Astrocyte (in vitro differentiated cells and primary cell): ENCODE measurements around the gene ARHGAP12. TPM values are rescaled to one million over a fixed set of nuclear protein-coding genes. Genes with fewer than 3 reads are reported as not detected.

ENCODE experiments used
- DNase-seq: peaks from one replicate; pipeline ENCODE4 v3.0.0-alpha.2; 2010; ENCODE audit warnings: low read depth
- FAIRE-seq: peaks from 2 replicates; lab custom pipeline; 2011; peaks lifted over from hg19 to GRCh38; lab: Jason Lieb, UNC
- H2AFZ ChIP-seq: 2 replicates; pipeline ENCODE4 v1.6.0; 2012; ENCODE audit warnings: low read depth, low read length, inconsistent platforms
- H3K27ac ChIP-seq: 2 replicates; pipeline ENCODE4 v1.5.1; 2011; ENCODE audit warnings: low read depth, low read length, inconsistent platforms
- H3K27me3 ChIP-seq: 2 replicates; pipeline ENCODE4 v1.6.0; 2011; ENCODE audit warnings: low read length, inconsistent platforms; ENCODE audit not compliant: insufficient read depth
- H3K36me3 ChIP-seq: 2 replicates; pipeline ENCODE4 v1.5.1; 2011; ENCODE audit warnings: low read length, inconsistent platforms; ENCODE audit not compliant: insufficient read depth
- H3K4me1 ChIP-seq: 2 replicates; pipeline ENCODE4 v1.5.1; 2011; ENCODE audit warnings: low read length, inconsistent platforms; ENCODE audit not compliant: insufficient read depth
- H3K4me2 ChIP-seq: 2 replicates; pipeline ENCODE4 v1.6.0; 2012; ENCODE audit warnings: low read length, inconsistent platforms
- H3K4me3 ChIP-seq: 2 replicates; pipeline ENCODE4 v1.5.1; 2011; ENCODE audit warnings: low read depth, mild to moderate bottlenecking, low read length, inconsistent platforms; ENCODE audit not compliant: insufficient read depth
- H3K79me2 ChIP-seq: 2 replicates; pipeline ENCODE4 v1.6.0; 2012; ENCODE audit warnings: mild to moderate bottlenecking, low read length, inconsistent platforms; ENCODE audit not compliant: insufficient read depth
- H3K9ac ChIP-seq: 2 replicates; pipeline ENCODE4 v1.6.0; 2012; ENCODE audit warnings: mild to moderate bottlenecking, low read length, inconsistent platforms
- H3K9me3 ChIP-seq: 2 replicates; pipeline ENCODE4 v1.5.1; 2012; ENCODE audit warnings: low read depth, mild to moderate bottlenecking, low read length, inconsistent platforms; ENCODE audit not compliant: insufficient read depth
- H4K20me1 ChIP-seq: 2 replicates; pipeline ENCODE4 v1.6.0; 2012; ENCODE audit warnings: low read length, inconsistent platforms; ENCODE audit not compliant: insufficient read depth
- H3K27ac Mint-ChIP-seq: one replicate; pipeline ENCODE4 v1.8.0; 2021; ENCODE audit warnings: mild to moderate bottlenecking, mixed read lengths; ENCODE audit not compliant: unreplicated experiment
- H3K27me3 Mint-ChIP-seq: one replicate; pipeline ENCODE4 v1.8.0; 2021; ENCODE audit warnings: low read depth, mixed read lengths; ENCODE audit not compliant: unreplicated experiment
- H3K36me3 Mint-ChIP-seq: one replicate; pipeline ENCODE4 v1.8.0; 2021; ENCODE audit warnings: low read depth, mixed read lengths; ENCODE audit not compliant: unreplicated experiment
- H3K4me1 Mint-ChIP-seq: one replicate; pipeline ENCODE4 v1.8.0; 2021; ENCODE audit warnings: low read depth, mixed read lengths; ENCODE audit not compliant: unreplicated experiment
- H3K4me3 Mint-ChIP-seq: one replicate; pipeline ENCODE4 v1.8.0; 2021; ENCODE audit warnings: mild to moderate bottlenecking, moderate library complexity, mixed read lengths; ENCODE audit not compliant: unreplicated experiment
- H3K9me3 Mint-ChIP-seq: one replicate; pipeline ENCODE4 v1.8.0; 2021; ENCODE audit warnings: mild to moderate bottlenecking, mixed read lengths; ENCODE audit not compliant: unreplicated experiment
- EZH2 ChIP-seq: IDR thresholded peaks from 2 replicates; pipeline ENCODE4 v1.6.1; 2012; ENCODE audit warnings: mild to moderate bottlenecking, low read length, inconsistent platforms; ENCODE audit not compliant: insufficient read depth
- total RNA-seq: library from RNA; stranded (reverse); gene quantifications from 2 replicates; pipeline ENCODE4 v1.2.1, GENCODE V29; 2021
- TF ChIP-seq, protein P1 (sequence below): IDR thresholded peaks from 2 replicates; pipeline ENCODE4 v1.5.1; 2011; ENCODE audit warnings: low read depth, mild to moderate bottlenecking, inconsistent platforms, low read length, moderate library complexity; ENCODE audit not compliant: insufficient read depth

ARHGAP12 gene
- total RNA-seq, 1 donor from 2014 or later = 24.9 TPM

DNA sequence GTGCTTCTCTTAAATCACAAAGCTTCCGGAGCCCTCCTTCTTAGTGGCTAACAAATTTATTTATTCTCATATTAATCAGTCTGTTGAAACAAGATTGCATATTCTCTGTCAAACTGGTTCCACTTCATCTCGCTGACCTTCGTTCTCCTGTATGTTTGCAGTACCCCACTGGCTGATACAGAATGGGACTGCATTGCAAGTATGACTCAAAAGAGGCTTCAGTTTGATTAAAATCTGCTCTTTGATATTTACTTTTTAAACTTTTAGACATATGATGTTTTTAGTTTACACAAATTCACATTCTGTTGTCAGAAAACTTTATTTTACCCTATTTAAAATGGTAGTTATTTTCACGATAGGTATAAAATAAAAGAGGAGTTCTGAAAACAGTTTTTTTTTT, 14.3 kb upstream of the ARHGAP12 start:
- Histone ChIP-seq H3K9me3 (no peaks in the 10 kb centered on the region), H3K4me3 (no peak overlapping the region), H3K27me3 (no peaks in the 10 kb centered on the region), H4K20me1 (no peaks in the 10 kb centered on the region), H2AFZ (no peak overlapping the region), H3K9ac (no peak overlapping the region), H3K27ac (no peak overlapping the region), H3K36me3 (no peaks in the 10 kb centered on the region), H3K79me2 (no peaks in the 10 kb centered on the region), H3K4me1 (peaks cover 40% of the 10 kb centered on the region), H3K4me2 (no peak overlapping the region)
- no peak overlapping the region for H3K27ac Mint-ChIP-seq
- no peaks in the 10 kb centered on the region for H3K27me3 Mint-ChIP-seq
- no peaks in the 10 kb centered on the region for H3K36me3 Mint-ChIP-seq
- peaks cover 37% of the 10 kb centered on the region for H3K4me1 Mint-ChIP-seq
- H3K9me3 Mint-ChIP-seq = no peaks in the 10 kb centered on the region
- H3K4me3 Mint-ChIP-seq = no peak overlapping the region
- no peak for FAIRE-seq
- DNase-seq = no peak
- TF ChIP-seq, protein P1, sequence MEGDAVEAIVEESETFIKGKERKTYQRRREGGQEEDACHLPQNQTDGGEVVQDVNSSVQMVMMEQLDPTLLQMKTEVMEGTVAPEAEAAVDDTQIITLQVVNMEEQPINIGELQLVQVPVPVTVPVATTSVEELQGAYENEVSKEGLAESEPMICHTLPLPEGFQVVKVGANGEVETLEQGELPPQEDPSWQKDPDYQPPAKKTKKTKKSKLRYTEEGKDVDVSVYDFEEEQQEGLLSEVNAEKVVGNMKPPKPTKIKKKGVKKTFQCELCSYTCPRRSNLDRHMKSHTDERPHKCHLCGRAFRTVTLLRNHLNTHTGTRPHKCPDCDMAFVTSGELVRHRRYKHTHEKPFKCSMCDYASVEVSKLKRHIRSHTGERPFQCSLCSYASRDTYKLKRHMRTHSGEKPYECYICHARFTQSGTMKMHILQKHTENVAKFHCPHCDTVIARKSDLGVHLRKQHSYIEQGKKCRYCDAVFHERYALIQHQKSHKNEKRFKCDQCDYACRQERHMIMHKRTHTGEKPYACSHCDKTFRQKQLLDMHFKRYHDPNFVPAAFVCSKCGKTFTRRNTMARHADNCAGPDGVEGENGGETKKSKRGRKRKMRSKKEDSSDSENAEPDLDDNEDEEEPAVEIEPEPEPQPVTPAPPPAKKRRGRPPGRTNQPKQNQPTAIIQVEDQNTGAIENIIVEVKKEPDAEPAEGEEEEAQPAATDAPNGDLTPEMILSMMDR = no peak
- no peak for TF ChIP-seq EZH2

DNA sequence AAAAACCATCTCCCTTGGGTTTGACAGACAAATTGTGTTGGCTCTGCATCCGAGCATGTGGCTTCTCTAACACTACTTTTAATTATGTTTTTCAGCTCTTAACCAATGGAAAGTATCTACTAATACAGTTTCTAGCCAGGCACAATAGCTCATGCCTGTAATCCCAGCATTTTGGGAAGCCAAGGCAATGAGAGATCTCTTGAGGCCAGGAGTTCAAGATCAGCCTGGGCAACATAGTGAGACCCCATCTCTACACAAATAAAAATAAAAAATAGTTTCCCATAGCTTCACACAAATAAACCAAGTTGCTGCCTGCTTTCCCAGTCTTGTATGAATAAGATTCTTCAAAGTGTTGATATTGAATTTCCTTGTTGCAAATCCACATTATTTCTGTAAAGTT, 13.8 kb upstream of the ARHGAP12 start:
- H3K9me3 Mint-ChIP-seq = no peaks in the 10 kb centered on the region

More for the DNA sequence above, 13.8 kb upstream of the ARHGAP12 start:
- FAIRE-seq = no peak
- Histone ChIP-seq H3K9me3 (no peaks in the 10 kb centered on the region), H3K36me3 (no peaks in the 10 kb centered on the region), H3K27me3 (no peaks in the 10 kb centered on the region), H3K79me2 (no peaks in the 10 kb centered on the region), H2AFZ (no peak overlapping the region), H3K4me1 (peaks cover 35% of the 10 kb centered on the region), H3K27ac (no peak overlapping the region), H3K9ac (no peak overlapping the region), H3K4me3 (no peak overlapping the region), H4K20me1 (no peaks in the 10 kb centered on the region), H3K4me2 (no peak overlapping the region)
- peaks cover 34% of the 10 kb centered on the region for H3K4me1 Mint-ChIP-seq
- H3K27me3 Mint-ChIP-seq = no peaks in the 10 kb centered on the region
- TF ChIP-seq, protein P1 = no peak
- no peak for TF ChIP-seq EZH2
- no peak for DNase-seq
- no peak overlapping the region for H3K27ac Mint-ChIP-seq
- H3K4me3 Mint-ChIP-seq = no peak overlapping the region
- no peaks in the 10 kb centered on the region for H3K36me3 Mint-ChIP-seq
